K562 (cell line): ENCODE results near the gene EPN2. TPM values are rescaled to one million over a fixed set of nuclear protein-coding genes. Genes with fewer than 3 reads are reported as not detected.
A peak's percentile ranks its signal among the peaks of the same experiment; 100 is the strongest.

Source experiments
- BHLHE40 ChIP-seq: IDR thresholded peaks from 2 replicates; pipeline ENCODE4 v1.6.1; 2011; ENCODE audit warnings: low read length, improper control_type of control experiment
- CHCHD3 ChIP-seq: fragments of 250-450 bp; sonication (Bioruptor Pico); IDR thresholded peaks from 2 replicates; pipeline ENCODE4 v2.1.2; 2022; ENCODE audit warnings: mild to moderate bottlenecking
- FIP1L1 ChIP-seq: fragments of 200-400 bp; formaldehyde crosslinking; IDR thresholded peaks from 2 replicates; pipeline ENCODE4 v1.6.1; 2018; ENCODE audit warnings: mild to moderate bottlenecking, low read depth, low read length; ENCODE audit not compliant: poor library complexity, severe bottlenecking
- GATAD2B ChIP-seq: fragments of 450-650 bp; IDR thresholded peaks from 2 replicates; pipeline ENCODE4 v1.6.1; 2017; ENCODE audit warnings: mild to moderate bottlenecking, borderline replicate concordance
- HNRNPH1 ChIP-seq: fragments of 200-400 bp; formaldehyde crosslinking; optimal IDR thresholded peaks from 2 replicates; pipeline ENCODE3; 2017; ENCODE audit warnings: low read depth, mild to moderate bottlenecking, low read length, moderate library complexity
- MAFG ChIP-seq: fragments of 450-650 bp; conservative IDR thresholded peaks from 2 replicates; pipeline ENCODE4 v1.6.1; 2016; ENCODE audit warnings: missing genetic modification characterization, missing compliant biosample characterization
- NFIC ChIP-seq: fragments of 450-650 bp; IDR thresholded peaks from 2 replicates; pipeline ENCODE4 v1.6.1; 2017; ENCODE audit warnings: mild to moderate bottlenecking, inconsistent platforms
- PTBP1 ChIP-seq: fragments of 200-400 bp; formaldehyde crosslinking; IDR thresholded peaks from 2 replicates; pipeline ENCODE4 v1.6.1; 2017; ENCODE audit warnings: low read depth, low read length
- RAD51 ChIP-seq: fragments of 450-650 bp; IDR thresholded peaks from 2 replicates; pipeline ENCODE4 v1.7.1; 2016; ENCODE audit warnings: low read depth, mild to moderate bottlenecking, borderline replicate concordance
- ZNF23 ChIP-seq: fragments of 250-450 bp; sonication (Bioruptor Pico); IDR thresholded peaks from 2 replicates; pipeline ENCODE4 v1.4.0; 2020; ENCODE audit warnings: mild to moderate bottlenecking
- ZNF436 ChIP-seq: fragments of 250-450, 450-650 bp; sonication (Bioruptor Pico); formaldehyde crosslinking; IDR thresholded peaks from 2 replicates; pipeline ENCODE4 v1.7.0; 2020; ENCODE audit warnings: mild to moderate bottlenecking
- ZZZ3 ChIP-seq: fragments of 450-650 bp; IDR thresholded peaks from 2 replicates; pipeline ENCODE4 v1.6.1; 2016; ENCODE audit warnings: antibody characterized with exemption, mild to moderate bottlenecking, moderate library complexity
- polyA plus RNA-seq, 8 experiments: library from polyadenylated mRNA; depleted of rRNA in 4 of 8; stranded (reverse) in 5 of 8; unstranded in 3 of 8; fragments of >200 nt; fragmentation: Nextera tagmentation in 2 of 8; fragmentation: Illumina TruSeq in 1 of 8; extraction: Ambion mirVana in 2 of 8; extraction: Trizol in 1 of 8; gene quantifications; 2 replicates each; pipeline versions ENCODE4 v1.2.1 to v1.2.3, GENCODE V29; 2011 to 2014; ENCODE audit warnings: inconsistent platforms in 1 of 8, missing spikeins in 1 of 8
- total RNA-seq, 7 experiments: library from RNA; depleted of rRNA in 6 of 7; stranded (reverse); fragments of >200 nt in 6 of 7; fragmentation: Illumina TruSeq in 2 of 7; extraction: Trizol in 2 of 7; gene quantifications; 2 replicates each; pipeline versions ENCODE4 v1.2.1 to v1.2.3, GENCODE V29; 2011 to 2021; ENCODE audit warnings: low replicate concordance in 1 of 7
- TF ChIP-seq, protein P1 (sequence below): IDR thresholded peaks from 3 replicates; pipeline ENCODE4 v1.6.1; 2011; ENCODE audit warnings: borderline replicate concordance, mild to moderate bottlenecking, moderate library complexity; ENCODE audit not compliant: insufficient read length; ENCODE audit errors: extremely low read depth
- TF ChIP-seq, protein P2 (sequence below), 2 experiments: fragments of 450-650 bp; formaldehyde crosslinking in 1 of 2; IDR thresholded peaks; 2 replicates each; pipeline versions ENCODE4 v1.4.0 to v1.6.1; 2014 to 2020; ENCODE audit warnings: mild to moderate bottlenecking in 2 of 2, borderline replicate concordance in 1 of 2, low read depth in 1 of 2
- TF ChIP-seq, protein P3 (sequence below): sonication (generic); formaldehyde crosslinking; IDR thresholded peaks from 2 replicates; pipeline ENCODE4 v1.8.0; 2022; ENCODE audit warnings: mild to moderate bottlenecking, missing genetic modification reagents, borderline replicate concordance

EPN2 gene
- total and polyA plus RNA-seq, 9 of the 15 experiments (the other 6 are each of a cell fraction or from before 2014, with no cell fraction given) = 1.0 to 12.9 (median 8.9) TPM

DNA sequence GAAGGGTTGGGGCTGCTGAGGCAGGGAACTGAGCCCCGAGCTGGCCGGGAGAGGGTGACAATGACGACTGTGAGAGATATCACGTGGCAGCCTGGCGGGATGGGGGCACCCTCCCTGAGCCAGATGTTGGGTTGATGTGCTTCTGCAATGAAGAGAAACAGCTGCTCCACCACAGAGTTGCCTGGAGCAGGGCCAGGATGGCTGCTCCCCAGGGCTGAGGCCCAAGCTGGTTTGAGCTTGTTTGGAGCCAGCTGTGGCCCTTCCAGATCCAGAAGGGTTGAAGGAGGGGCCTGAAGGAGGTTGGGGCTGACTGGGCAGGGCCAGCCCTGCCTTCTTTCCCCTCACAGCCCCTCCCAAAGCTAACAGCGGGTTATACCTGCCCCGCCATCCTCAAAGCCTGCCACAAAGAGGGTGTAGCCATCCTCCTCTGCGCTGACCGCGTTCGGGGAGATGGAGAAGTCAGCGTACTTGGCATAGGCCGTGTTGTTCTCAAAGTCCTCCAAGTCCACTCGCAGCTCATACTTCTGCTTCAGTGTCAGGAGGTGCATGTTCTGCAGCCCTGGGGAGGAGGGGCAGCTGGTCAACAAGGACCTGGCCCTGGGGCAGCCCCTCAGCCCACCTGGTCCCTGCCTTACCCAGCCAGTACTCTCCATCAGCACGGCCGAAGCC lies 147.7 kb downstream of the EPN2 start (continued):
- no peak for TF ChIP-seq PTBP1
- TF ChIP-seq ZZZ3 = no peak
- peak; percentile 22; the same call in 1 of the 2 replicates for TF ChIP-seq BHLHE40
- no peak for TF ChIP-seq CHCHD3 (CRISPR knock-in tag)
- TF ChIP-seq MAFG (tag) = no peak
- TF ChIP-seq NFIC = peak; percentile 69
- TF ChIP-seq, protein P1, sequence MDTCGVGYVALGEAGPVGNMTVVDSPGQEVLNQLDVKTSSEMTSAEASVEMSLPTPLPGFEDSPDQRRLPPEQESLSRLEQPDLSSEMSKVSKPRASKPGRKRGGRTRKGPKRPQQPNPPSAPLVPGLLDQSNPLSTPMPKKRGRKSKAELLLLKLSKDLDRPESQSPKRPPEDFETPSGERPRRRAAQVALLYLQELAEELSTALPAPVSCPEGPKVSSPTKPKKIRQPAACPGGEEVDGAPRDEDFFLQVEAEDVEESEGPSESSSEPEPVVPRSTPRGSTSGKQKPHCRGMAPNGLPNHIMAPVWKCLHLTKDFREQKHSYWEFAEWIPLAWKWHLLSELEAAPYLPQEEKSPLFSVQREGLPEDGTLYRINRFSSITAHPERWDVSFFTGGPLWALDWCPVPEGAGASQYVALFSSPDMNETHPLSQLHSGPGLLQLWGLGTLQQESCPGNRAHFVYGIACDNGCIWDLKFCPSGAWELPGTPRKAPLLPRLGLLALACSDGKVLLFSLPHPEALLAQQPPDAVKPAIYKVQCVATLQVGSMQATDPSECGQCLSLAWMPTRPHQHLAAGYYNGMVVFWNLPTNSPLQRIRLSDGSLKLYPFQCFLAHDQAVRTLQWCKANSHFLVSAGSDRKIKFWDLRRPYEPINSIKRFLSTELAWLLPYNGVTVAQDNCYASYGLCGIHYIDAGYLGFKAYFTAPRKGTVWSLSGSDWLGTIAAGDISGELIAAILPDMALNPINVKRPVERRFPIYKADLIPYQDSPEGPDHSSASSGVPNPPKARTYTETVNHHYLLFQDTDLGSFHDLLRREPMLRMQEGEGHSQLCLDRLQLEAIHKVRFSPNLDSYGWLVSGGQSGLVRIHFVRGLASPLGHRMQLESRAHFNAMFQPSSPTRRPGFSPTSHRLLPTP = no peak
- TF ChIP-seq HNRNPH1 = no peak
- TF ChIP-seq, protein P2, sequence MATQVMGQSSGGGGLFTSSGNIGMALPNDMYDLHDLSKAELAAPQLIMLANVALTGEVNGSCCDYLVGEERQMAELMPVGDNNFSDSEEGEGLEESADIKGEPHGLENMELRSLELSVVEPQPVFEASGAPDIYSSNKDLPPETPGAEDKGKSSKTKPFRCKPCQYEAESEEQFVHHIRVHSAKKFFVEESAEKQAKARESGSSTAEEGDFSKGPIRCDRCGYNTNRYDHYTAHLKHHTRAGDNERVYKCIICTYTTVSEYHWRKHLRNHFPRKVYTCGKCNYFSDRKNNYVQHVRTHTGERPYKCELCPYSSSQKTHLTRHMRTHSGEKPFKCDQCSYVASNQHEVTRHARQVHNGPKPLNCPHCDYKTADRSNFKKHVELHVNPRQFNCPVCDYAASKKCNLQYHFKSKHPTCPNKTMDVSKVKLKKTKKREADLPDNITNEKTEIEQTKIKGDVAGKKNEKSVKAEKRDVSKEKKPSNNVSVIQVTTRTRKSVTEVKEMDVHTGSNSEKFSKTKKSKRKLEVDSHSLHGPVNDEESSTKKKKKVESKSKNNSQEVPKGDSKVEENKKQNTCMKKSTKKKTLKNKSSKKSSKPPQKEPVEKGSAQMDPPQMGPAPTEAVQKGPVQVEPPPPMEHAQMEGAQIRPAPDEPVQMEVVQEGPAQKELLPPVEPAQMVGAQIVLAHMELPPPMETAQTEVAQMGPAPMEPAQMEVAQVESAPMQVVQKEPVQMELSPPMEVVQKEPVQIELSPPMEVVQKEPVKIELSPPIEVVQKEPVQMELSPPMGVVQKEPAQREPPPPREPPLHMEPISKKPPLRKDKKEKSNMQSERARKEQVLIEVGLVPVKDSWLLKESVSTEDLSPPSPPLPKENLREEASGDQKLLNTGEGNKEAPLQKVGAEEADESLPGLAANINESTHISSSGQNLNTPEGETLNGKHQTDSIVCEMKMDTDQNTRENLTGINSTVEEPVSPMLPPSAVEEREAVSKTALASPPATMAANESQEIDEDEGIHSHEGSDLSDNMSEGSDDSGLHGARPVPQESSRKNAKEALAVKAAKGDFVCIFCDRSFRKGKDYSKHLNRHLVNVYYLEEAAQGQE (IDR thresholded peaks at IDR 0.05; ENCODE audit: borderline replicate concordance) = peak; percentile 97
- TF ChIP-seq, protein P2 (CRISPR knock-in tag; IDR thresholded peaks at IDR 0.05; ENCODE audit: low read depth) = no peak
- no peak for TF ChIP-seq ZNF23 (CRISPR knock-in tag)
- no peak for TF ChIP-seq ZNF436 (CRISPR knock-in tag)
- TF ChIP-seq, protein P3, sequence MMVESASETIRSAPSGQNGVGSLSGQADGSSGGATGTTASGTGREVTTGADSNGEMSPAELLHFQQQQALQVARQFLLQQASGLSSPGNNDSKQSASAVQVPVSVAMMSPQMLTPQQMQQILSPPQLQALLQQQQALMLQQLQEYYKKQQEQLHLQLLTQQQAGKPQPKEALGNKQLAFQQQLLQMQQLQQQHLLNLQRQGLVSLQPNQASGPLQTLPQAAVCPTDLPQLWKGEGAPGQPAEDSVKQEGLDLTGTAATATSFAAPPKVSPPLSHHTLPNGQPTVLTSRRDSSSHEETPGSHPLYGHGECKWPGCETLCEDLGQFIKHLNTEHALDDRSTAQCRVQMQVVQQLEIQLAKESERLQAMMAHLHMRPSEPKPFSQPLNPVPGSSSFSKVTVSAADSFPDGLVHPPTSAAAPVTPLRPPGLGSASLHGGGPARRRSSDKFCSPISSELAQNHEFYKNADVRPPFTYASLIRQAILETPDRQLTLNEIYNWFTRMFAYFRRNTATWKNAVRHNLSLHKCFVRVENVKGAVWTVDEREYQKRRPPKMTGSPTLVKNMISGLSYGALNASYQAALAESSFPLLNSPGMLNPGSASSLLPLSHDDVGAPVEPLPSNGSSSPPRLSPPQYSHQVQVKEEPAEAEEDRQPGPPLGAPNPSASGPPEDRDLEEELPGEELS (CRISPR knock-in tag) = no peak
- 0 out of 2 replicates have a peak, but pooled peaks have one; percentile 31 for TF ChIP-seq RAD51
- no peak for TF ChIP-seq GATAD2B
- no peak for TF ChIP-seq FIP1L1
